NCI-H1694 (cell line): ENCODE data around the gene PDPK1.
"Not testable (repeated sequence)": the region's sequence is repeated elsewhere in the genome, so short reads cannot be mapped to it uniquely, and the experiment has no call there.

ENCODE experiments used
- DNase-seq: peaks from one replicate; lab custom pipeline; 2025; lab: John Stamatoyannopoulos, UW

PDPK1 gene

DNA sequence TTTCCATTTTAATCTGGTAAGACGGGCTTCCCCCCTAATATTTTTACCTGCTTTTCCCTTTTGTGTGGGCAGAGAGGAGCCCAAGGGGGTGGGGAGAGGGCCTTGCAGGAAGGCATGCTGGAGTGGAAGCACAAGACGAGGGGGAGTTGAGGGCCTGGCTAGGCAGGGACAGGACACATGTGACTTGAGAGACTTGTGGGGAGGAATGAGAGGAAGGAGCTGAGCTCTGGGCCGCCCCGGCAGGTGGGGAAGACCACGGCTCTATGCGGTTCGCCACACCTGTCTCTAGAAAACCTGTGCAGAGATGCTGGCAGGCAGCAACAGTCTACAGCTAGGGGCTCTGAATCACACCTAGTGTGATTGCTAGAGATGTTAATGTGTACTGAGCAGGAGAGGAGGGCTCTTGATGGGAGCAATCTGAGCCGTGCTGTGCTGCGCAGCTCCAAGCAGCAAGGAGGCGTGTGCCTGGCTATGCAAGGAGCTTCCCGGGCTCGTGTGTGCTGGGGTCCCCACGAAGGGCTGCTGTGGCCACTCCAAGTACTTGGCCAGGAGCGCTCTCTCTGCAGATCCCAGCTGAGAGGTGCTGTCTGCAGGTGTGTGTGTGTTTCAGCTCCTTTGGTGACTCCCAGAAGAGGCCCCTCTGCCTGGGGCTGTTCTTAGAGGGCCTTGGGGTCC is 50.2 kb downstream of the PDPK1 start:
- DNase-seq = no peak

DNA sequence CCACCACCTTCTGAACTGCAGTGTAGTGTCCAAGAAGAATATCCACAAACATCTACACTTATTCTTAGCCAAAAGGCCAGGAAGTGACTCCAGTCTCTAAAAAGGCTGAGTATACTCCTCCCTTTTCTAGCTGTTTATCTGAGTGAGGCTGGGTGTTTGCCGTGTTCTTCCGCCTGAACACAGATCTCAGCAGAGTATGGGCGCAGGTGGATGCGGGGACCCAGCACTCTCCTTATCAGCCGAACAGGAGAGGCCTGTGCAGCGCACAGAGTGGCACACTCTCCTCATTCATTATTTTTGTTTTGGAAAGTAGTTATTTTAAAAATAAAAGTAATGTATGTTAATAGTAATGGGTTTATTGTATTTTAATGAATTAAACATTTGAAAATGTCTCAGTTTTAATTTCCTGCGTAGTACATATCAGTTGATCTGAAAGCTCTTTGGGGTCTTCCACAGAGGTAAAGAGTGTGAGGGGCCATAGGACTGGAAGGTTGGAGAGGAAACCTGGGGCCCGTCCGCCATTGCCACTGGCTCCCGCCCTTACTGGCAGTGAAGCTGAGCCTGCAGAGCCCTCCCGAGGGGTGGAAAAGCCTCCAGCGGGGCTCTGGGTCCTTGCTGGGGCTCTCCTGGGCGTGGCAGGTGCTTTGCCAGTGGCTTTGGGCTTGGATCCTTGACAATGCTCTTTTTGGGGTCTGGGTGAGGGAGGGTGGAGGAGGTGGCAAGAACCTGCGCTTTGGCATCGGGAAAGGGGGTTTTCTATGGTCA is 53.8 kb downstream of the PDPK1 start:
- DNase-seq = no peak

GRCh38 chr16:2592786-2593185 is 55.0 kb downstream of the PDPK1 start:
- DNase-seq = no peak

GRCh38 chr16:2595393-2596205 is 57.8 kb downstream of the PDPK1 start:
- DNase-seq = no peak

DNA sequence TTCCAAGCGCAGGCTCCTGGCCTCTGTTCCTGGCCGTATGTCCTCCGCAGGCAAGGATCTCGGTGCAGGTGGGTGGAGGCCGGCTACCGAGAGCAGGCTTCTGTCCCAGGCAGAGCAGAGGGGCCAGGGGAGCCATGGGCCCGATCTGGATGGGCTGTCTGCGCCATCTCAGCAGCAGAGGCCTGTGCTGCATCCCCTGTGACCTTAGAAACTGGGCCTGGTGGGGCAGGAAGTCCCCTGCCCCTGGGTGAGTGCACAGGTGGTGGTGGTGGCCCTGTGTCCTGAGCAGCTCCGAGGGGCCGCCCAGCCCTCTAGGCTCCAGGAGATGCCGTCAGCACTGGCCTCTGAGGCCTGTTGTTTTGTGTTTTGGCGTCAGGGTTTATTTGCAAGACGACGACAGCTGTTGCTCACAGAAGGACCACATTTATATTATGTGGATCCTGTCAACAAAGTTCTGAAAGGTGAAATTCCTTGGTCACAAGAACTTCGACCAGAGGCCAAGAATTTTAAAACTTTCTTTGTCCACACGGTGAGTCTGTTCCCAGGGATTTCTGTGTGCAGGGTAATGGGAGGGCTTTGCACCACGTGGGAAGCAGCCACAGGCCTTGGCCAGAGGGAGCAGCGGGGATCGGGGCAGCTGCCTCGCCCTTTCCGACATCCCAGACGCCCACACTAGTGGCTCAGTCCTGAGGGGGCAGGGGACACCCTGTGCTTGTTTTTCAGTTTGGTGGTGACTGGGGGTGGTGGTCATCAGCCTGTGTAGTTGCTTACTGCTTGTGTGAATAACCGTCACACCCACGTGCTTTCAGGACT is 59.1 kb downstream of the PDPK1 start:
- no peak for DNase-seq

DNA sequence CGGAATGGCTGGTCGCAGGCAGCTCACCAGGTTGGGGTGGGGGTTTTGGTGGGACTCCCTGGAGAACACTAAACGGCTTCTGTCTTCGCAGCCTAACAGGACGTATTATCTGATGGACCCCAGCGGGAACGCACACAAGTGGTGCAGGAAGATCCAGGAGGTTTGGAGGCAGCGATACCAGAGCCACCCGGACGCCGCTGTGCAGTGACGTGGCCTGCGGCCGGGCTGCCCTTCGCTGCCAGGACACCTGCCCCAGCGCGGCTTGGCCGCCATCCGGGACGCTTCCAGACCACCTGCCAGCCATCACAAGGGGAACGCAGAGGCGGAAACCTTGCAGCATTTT is 59.7 kb downstream of the PDPK1 start:
- no peak for DNase-seq

GRCh38 chr16:2598133-2598641 is 60.4 kb downstream of the PDPK1 start:
- no peak for DNase-seq

- no peak for DNase-seq
Observed at GRCh38 chr16:2598723-2599122, 60.9 kb downstream of the PDPK1 start.

DNA sequence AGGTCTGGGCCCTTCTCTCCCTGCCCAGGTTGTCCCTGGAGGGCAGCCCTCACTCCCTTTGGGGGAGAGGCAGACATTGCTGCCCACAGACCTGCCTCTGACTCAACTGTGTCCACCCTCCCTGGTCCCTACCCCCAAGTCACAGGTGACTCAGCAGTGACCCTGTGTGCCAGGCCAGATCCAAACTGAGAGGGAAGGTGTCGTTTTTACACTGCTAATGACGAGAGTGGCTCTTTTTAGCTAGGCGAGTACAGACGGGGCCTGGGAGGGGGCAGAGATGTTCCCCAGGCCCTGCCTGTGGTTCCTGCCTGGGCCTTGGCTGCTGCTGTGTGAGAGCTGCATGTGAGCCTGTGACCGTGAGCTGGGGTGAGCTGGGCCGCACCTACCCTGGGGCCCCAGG is 61.3 kb downstream of the PDPK1 start:
- not testable (repeated sequence) for DNase-seq

GRCh38 chr16:2599785-2600184 is 62.0 kb downstream of the PDPK1 start:
- not testable (repeated sequence) for DNase-seq

DNA sequence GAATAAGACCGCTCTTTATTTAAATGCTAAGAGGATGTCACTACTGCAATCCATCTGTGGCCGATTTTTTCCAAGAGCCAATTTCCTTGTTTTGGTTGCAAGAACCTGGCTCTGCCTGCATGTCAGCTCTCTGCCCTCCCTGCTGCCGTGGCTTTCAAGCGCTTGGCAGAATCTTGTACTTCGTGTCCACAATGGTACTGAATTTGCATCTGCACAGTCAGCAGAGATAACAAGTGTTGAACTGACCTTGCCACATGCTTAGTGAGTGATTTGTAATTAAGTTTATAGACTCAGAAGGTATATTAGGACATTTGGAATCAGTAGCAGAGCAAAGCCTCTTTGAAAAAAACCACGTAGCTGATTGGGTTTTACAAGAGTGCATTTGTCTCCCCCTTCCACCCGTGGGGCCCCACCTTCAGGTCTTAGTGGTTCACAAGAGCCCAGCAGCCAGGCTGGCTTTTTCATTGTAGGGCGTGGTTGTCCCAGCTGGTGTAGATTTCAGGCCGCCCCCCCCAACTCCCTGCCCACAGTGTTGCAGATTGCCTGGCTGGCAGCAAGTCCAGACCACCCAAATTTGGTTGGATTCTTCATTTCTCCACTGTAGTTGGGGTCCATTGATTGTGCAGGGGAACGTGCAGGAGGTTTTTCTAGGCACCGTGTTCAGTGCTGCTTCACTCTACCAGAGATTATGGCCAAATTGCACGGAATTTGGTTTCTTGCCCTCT is 63.6 kb downstream of the PDPK1 start:
- DNase-seq = not testable (repeated sequence)

DNA sequence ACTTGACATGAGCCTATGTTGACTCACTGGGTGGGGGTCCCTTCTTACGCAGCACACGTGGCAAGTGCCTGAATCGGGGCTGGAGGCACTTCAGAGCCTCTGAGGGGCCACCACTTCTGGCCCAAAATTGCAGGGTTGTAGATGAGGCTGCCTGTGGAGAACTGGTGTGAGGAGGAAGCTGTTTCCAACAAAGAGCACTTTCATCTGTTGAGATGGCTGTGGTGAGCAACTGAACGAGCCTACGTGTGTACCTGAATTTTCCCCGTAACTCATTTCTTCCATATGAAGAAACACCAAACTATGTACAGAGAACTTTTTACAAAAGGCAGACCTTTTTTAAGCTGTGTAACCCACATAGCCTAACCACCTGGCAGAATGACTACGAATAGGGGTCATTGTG is 64.4 kb downstream of the PDPK1 start:
- DNase-seq = not testable (repeated sequence)

DNA sequence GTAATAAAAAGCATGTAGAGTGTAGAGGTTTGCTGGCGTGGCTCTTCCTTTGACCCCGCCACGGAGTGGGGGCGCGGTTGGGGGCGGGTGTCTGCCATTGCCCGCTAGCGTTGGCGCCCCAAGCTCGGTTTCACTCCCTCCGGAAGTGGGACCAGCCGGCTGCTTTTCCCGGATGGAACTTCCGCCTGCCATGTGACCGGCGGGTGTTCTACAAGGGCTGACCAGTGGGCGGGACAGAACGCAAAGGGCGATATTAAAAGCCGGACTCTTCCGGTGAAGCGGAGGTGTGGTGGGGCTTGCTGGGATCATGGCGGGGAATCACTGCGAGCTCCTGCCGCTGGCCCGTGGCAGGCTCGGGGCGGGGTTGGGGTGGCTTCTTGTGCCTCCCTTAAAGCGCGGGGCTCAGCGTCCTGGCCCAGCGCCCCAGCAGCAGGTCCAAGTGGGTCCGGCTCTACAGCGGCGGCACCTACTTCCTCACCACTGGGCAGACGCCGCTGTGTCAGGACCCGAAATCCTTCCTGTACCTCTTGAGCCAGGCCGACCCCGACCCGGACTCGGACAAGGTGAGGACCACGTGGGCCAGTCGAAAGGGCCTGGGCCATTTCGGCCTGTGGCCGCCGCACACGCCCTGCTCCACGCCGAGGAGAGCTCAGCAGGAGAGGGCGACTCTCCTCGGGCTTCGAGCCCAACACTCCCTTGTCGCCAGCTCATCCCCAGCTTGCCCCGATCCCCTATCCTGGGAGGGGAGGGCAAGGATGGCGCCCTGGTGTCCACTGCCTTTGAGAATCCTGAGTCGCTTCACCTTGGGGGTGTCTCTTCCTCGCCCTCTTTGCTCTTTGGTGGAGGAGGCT is 65.6 kb downstream of the PDPK1 start:
- DNase-seq = peak; percentile 71

GRCh38 chr16:2604016-2604369 is 66.2 kb downstream of the PDPK1 start:
- not testable (repeated sequence) for DNase-seq

DNA sequence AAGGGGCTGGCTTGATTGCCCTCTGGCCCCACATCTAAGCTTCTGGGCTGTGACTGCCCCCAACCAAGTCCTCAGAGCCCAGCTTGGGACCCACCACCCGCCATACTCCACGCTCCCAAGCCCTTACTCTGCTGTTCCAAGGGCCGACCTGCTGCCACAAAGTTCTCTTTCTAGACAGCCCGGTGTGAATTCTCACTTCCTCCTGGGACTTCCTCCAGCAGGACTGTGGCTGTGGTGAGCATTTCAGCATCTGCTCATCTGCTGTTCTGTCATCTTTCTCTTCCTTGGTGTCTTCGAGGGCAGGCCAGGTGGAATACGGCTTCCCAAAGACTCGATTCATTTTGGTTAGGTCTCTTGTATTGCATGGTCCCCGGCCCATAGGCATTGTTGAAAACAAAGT is 69.0 kb downstream of the PDPK1 start:
- not testable (repeated sequence) for DNase-seq

DNA sequence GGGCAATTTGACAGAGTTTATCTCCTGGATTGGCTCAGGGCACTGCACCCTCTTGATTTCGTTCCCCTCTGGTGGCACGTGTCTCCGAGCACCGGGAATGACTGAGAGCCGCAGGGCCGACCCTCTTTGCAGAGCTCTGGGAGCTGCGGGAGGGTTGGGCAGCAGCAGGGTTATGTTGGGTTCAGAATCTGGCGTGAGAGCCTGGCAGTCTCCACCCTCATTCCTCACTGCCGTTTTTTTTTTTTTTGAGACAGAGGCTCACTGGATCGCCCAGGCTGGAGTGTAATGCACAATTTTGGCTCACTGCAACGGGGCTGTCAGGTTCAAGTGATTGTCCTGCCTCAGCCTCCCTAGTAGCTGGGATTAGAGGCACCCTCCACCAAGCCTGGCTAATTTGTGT is 71.5 kb downstream of the PDPK1 start:
- DNase-seq = not testable (repeated sequence)

- DNase-seq = no peak
Observed at GRCh38 chr16:2609827-2610470, 72.1 kb downstream of the PDPK1 start.

- DNase-seq = no peak
Observed at GRCh38 chr16:2610781-2611498, 73.1 kb downstream of the PDPK1 start.

DNA sequence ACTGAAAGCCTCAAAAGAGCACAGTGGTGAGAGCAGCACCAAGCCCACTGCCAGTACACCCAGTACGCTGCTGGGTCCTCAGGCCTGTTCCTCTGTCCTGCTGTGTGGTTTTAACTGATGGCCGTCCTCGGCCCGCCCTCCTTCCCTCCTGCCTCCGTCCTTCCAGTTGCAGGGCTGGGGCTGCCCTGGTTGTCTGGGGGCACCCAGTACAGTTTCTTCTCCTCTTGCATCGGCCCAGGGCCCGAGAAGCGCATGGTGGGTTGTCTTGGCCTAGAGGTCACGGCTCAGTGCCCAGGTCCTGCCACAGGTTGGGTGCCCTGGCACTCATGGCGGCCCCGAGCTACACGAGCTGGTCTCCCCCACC is 73.7 kb downstream of the PDPK1 start:
- no peak for DNase-seq
